Measurements from ENCODE around the gene CDK7. TPM values are rescaled to one million over a fixed set of nuclear protein-coding genes. Genes with fewer than 3 reads are reported as not detected.

Gene CDK7
- total and polyA plus RNA-seq, 2 donors (not counting 1 experiment from before 2014, with no cell fraction given): 12.3 to 30.6 TPM

GRCh38 chr5:69312459-69313160, 77.9 kb downstream of the CDK7 start:
- CTCF ChIA-PET: no interaction called here

More at GRCh38 chr5:69312459-69313160, 77.9 kb downstream of the CDK7 start:
- H3K9me3 ChIP-seq (ENCODE audit: control extremely low read depth in 1 of 3, control insufficient read depth in 2 of 3, insufficient read depth in 1 of 3, low read length in 2 of 3): peaks cover 0 to 8% (median 4%) of the 10 kb centered on the region in 3 donors
- no peaks in the 10 kb centered on the region for H3K4me1 ChIP-seq (ENCODE audit: control insufficient read depth in 2 of 2, insufficient read depth in 2 of 2, low read length in 2 of 2)
- H3K27ac ChIP-seq (ENCODE audit: low read length in 2 of 2): no peak overlapping the region
- H3K36me3 ChIP-seq (replicated peaks in 1 of 2; ENCODE audit: control extremely low read depth in 1 of 2, control insufficient read depth in 1 of 2, extremely low read depth in 1 of 2, insufficient read depth in 2 of 2, low read length in 1 of 2): peaks cover 5 to 27% of the 10 kb centered on the region in 2 experiments
- TF ChIP-seq CTCF (IDR thresholded peaks at IDR 0.05) (no peak), EZH2 (IDR thresholded peaks at IDR 0.05; ENCODE audit: borderline replicate concordance, insufficient read depth, low read depth, low read length, poor library complexity, severe bottlenecking) (no peak)
- no peak overlapping the region for H3K4me2 ChIP-seq (replicated peaks; ENCODE audit: low read depth, low read length, poor library complexity, severe bottlenecking)
- Mint-ChIP-seq H3K4me1 (peaks cover 3% of the 10 kb centered on the region), H3K9me3 (ENCODE audit: insufficient read depth) (peaks cover 4% of the 10 kb centered on the region), H3K27me3 (no peaks in the 10 kb centered on the region), H3K27ac (no peak overlapping the region), H3K4me3 (no peak overlapping the region)
- no peaks in the 10 kb centered on the region for H3K27me3 ChIP-seq (replicated peaks in 1 of 4; ENCODE audit: control extremely low read depth in 1 of 4, control insufficient read depth in 3 of 4, insufficient read depth in 4 of 4, low read length in 3 of 4)
- no peak overlapping the region for H3K9ac ChIP-seq (ENCODE audit: low read length)
- intact Hi-C loops (cut with micrococcal nuclease): no loop called here
- no peak overlapping the region for H3K4me3 ChIP-seq (ENCODE audit: control extremely low read depth in 1 of 5, extremely low read depth in 1 of 5, insufficient read depth in 1 of 5, low read depth in 2 of 5, low read length in 4 of 5)
- H3K79me2 ChIP-seq (ENCODE audit: control insufficient read depth, insufficient read depth, low read length): no peaks in the 10 kb centered on the region
- POLR2A ChIA-PET: no interaction called here
- ATAC-seq (ENCODE audit: low read depth) (no peak), DNase-seq (no peak)
- no peak overlapping the region for H2AFZ ChIP-seq (ENCODE audit: insufficient read depth, low read depth, low read length, poor library complexity, severe bottlenecking)
- 74% methylated on average over 3 of the region's 5 CpGs for WGBS (ENCODE audit: insufficient coverage)
- H4K20me1 ChIP-seq (ENCODE audit: control insufficient read depth, insufficient read depth, low read length, poor library complexity, severe bottlenecking): no peaks in the 10 kb centered on the region

All from B cell (primary cell).